Thyroid gland (tissue), 4 donors: ENCODE measurements around the gene SUN1. TPM values are rescaled to one million over a fixed set of nuclear protein-coding genes. Genes with fewer than 3 reads are reported as not detected.

Experiments
- DNase-seq, 2 donors: peaks; one replicate each; pipeline ENCODE4 v3.0.0-alpha.2; 2019
- H3K27ac ChIP-seq, 3 donors: fragments of 200-600 bp; sonication (generic); 1 replicate in 2 of 3; 2 replicates in 1 of 3; pipeline ENCODE4 v1.5.1; 2016 to 2019; ENCODE audit warnings: mild to moderate bottlenecking in 1 of 3, moderate library complexity in 1 of 3
- H3K27me3 ChIP-seq: fragments of 200-600 bp; sonication (generic); one replicate; pipeline ENCODE4 v1.5.1; 2019
- H3K36me3 ChIP-seq, 2 donors: fragments of 200-600 bp; sonication (generic); one replicate each; pipeline ENCODE4 v1.5.1; 2016 to 2019
- H3K4me1 ChIP-seq, 2 donors: fragments of 200-600 bp; sonication (generic); one replicate each; pipeline ENCODE4 v1.5.1; 2017 to 2019
- H3K4me3 ChIP-seq, 3 donors: fragments of 200-600 bp; sonication (generic); replicated peaks in 1 of 3; 1 replicate in 2 of 3; 2 replicates in 1 of 3; pipeline ENCODE4 v1.5.1; 2016; ENCODE audit warnings: mild to moderate bottlenecking in 1 of 3
- H3K9me3 ChIP-seq: fragments of 200-600 bp; sonication (generic); one replicate; pipeline ENCODE4 v1.5.1; 2017
- CTCF ChIP-seq, 6 experiments: fragments of 200-600 bp in 3 of 6; fragments of 450-650 bp in 3 of 6; sonication (generic) in 3 of 6; IDR thresholded peaks; one replicate each; pipeline ENCODE4 v1.5.1; 2016 to 2019; ENCODE audit warnings: antibody characterized with exemption in 6 of 6, mild to moderate bottlenecking in 2 of 6, inconsistent platforms in 1 of 6, moderate library complexity in 1 of 6
- POLR2A ChIP-seq, 2 donors: fragments of 450-650 bp; IDR thresholded peaks; one replicate each; pipeline ENCODE4 v1.6.1; 2017; ENCODE audit warnings: antibody characterized with exemption in 2 of 2, mild to moderate bottlenecking in 2 of 2, moderate library complexity in 1 of 2
- WGBS, 2 donors: methylation state at CpG; one replicate each; pipeline ENCODE4 v1.1.5; 2017; 5-methylcytosine and 5-hydroxymethylcytosine counted together
- intact Hi-C: fragments of 100-400 bp; cut with DNase I; formaldehyde crosslinking; loops from one replicate; pipeline ENCODE4 v1.15.1; 2023
- total RNA-seq, 4 donors: library from RNA; depleted of rRNA; stranded (reverse); fragments of >200 nt; gene quantifications; one replicate each; pipeline ENCODE4 v1.2.3, GENCODE V29; 2016

The SUN1 gene
- total RNA-seq, 4 donors from 2014 or later: 146 to 260 (median 186) TPM

- intact Hi-C loops: no loop called here
- H3K36me3 ChIP-seq: peaks cover 29 to 42% of the 10 kb centered on the region in 2 donors
- no peak overlapping the region for H3K4me3 ChIP-seq
- H3K9me3 ChIP-seq: no peaks in the 10 kb centered on the region
- DNase-seq: no peak
- no peak for TF ChIP-seq CTCF (IDR thresholded peaks at IDR 0.05)
- TF ChIP-seq POLR2A (IDR thresholded peaks at IDR 0.05): no peak
- WGBS, 2 donors: 95 to 96% methylated on average over 41 to 42 of the region's 42 CpGs
- H3K27ac ChIP-seq: no peak overlapping the region
- H3K4me1 ChIP-seq: peaks cover 0 to 12% of the 10 kb centered on the region in 2 donors
- H3K27me3 ChIP-seq: no peaks in the 10 kb centered on the region
Measured at GRCh38 chr7:896346-897075, 64.2 kb downstream of the SUN1 start.

- H3K9me3 ChIP-seq: no peaks in the 10 kb centered on the region
- 87 to 93% methylated on average over 6 to 9 of the region's 14 CpGs for WGBS, 2 donors
- no peaks in the 10 kb centered on the region for H3K27me3 ChIP-seq
- peaks cover 23 to 37% of the 10 kb centered on the region in 2 donors for H3K36me3 ChIP-seq
- H3K4me3 ChIP-seq: no peak overlapping the region
- intact Hi-C loops: no loop called here
- no peak overlapping the region for H3K27ac ChIP-seq
- no peak for DNase-seq
- H3K4me1 ChIP-seq: peaks cover 0 to 12% of the 10 kb centered on the region in 2 donors
- TF ChIP-seq CTCF (IDR thresholded peaks at IDR 0.05): no peak
- TF ChIP-seq POLR2A (IDR thresholded peaks at IDR 0.05): no peak
Measured at GRCh38 chr7:897086-897485, 64.8 kb downstream of the SUN1 start.

GRCh38 chr7:897771-898376 lies 65.6 kb downstream of the SUN1 start:
- H3K27me3 ChIP-seq: no peaks in the 10 kb centered on the region
- H3K27ac ChIP-seq: no peak overlapping the region
- H3K36me3 ChIP-seq: peaks cover 21 to 34% of the 10 kb centered on the region in 2 donors
- DNase-seq: peak; percentile 29 to 37
- intact Hi-C loops: no loop called here
- H3K4me1 ChIP-seq: peaks cover 0 to 12% of the 10 kb centered on the region in 2 donors
- 40 to 69% methylated on average over 3 to 22 of the region's 27 CpGs for WGBS, 2 donors
- no peak for TF ChIP-seq POLR2A (IDR thresholded peaks at IDR 0.05)
- no peak for TF ChIP-seq CTCF (IDR thresholded peaks at IDR 0.05)
- no peaks in the 10 kb centered on the region for H3K9me3 ChIP-seq
- no peak overlapping the region for H3K4me3 ChIP-seq

GRCh38 chr7:898460-898854 lies 66.2 kb downstream of the SUN1 start:
- Histone ChIP-seq H3K36me3 (peaks cover 21 to 33% of the 10 kb centered on the region in 2 donors), H3K4me1 (peaks cover 0 to 12% of the 10 kb centered on the region in 2 donors), H3K9me3 (no peaks in the 10 kb centered on the region), H3K27ac (no peak overlapping the region), H3K27me3 (no peaks in the 10 kb centered on the region), H3K4me3 (no peak overlapping the region)
- intact Hi-C loops: no loop called here
- TF ChIP-seq CTCF (IDR thresholded peaks at IDR 0.05) (no peak), POLR2A (IDR thresholded peaks at IDR 0.05) (no peak)
- 90% methylated on average over 9 to 13 of the region's 18 CpGs for WGBS, 2 donors
- DNase-seq: no peak
